Measurements from ENCODE around the gene UGT1A9.
"Not testable (repeated sequence)": the region's sequence is repeated elsewhere in the genome, so short reads cannot be mapped to it uniquely, and the experiment has no call there.

The UGT1A9 gene

DNA sequence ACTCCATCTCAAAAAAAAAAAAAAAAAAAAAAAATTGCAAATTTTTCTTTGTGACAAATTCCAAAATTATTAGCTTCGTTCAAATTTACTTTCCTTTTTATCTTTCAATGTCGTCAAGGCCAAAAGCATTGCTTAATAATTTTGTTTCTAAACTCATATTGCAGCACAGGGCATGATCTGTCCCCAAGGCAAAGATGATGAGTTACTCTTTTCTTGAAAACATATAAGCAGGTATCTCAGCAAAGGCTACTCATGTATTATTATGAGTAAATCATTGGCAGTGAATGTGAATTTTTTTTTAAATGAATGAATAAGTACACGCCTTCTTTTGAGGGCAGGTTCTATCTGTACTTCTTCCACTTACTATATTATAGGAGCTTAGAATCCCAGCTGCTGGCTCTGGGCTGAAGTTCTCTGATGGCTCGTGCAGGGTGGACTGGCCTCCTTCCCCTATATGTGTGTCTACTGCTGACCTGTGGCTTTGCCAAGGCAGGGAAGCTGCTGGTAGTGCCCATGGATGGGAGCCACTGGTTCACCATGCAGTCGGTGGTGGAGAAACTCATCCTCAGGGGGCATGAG lies 9.9 kb downstream of the UGT1A9 start, which contains the start of gene UGT1A7:
UGT1A7 (plus strand) TSS at position 381 of the 579 bp plus-strand sequence; CDS start at position 418, 37 bp downstream.
- no peak for DNase-seq

DNA sequence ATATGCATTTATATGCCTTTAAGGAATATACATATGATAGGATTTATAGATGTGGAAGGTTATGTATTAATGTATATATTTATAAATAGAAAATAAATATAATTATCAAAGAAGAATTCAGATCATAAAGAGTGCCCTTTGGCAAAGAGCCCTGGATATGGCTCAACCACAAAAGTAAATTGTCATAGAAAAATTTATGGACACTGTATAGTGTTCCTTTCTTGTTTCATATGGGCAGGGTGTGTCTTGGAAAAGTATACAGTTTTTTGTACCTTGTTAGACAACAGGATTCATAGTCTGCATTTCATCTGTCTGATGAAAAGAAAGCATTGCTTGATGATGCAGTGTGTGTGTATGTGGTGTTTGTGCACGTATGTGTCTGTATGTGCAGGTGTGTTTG lies 12.9 kb downstream of the UGT1A9 start:
- DNase-seq: no peak

DNA sequence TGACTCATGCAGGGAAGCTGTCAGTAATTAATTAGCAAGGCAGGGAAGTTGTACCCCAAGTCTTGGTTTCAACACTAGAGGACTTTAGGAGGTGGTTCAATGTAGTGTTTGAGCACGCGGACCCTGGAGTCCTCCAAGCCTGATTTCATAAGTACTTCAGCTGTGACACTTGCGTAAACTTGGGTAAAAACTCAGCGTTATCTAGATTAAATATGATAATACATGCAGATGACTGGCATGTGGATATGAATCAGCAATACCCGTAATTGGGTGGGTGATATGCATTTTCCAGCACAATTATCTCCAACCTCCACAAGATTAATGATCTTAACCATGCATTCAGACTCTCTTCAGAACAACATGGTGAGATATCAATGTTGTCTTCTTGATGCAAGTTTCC lies 15.2 kb downstream of the UGT1A9 start:
- no peak for DNase-seq

DNA sequence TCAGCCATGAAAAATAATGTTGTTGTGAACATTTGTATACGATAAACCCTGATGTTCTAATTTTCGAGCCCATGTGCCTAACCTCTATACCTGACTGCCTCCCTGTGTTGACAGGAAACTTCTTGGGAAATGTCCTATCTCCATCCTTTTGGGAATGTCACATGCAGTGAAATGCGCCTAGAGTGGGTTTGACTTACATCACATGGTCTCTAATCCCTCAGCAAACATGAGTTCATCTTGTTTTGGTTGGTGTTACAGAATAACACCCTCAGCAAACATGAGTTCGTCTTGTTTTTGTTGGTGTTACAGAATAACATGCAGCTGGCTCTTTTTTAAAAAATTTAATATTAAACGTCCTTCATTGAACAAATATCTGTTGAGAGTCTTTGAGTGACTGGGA lies 16.6 kb downstream of the UGT1A9 start:
- no peak for DNase-seq

DNA sequence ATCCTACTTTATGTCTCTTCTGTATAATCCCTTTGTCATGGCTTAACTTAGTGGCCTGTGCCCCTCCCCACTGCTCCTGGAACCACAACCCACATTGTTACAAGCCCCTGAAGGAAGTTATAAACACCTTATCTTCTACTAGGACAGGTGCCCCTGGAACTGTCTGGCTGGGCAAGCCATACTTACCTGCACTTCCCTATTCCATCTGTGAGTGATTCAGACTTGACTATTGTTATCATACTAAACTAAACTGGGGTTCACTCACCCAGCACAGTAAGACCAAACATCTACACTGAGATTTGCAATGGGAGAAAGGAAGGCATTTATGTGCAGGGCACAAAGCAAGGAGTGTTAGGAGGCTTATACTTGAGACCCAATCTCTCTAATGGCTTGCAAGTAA lies 17.3 kb downstream of the UGT1A9 start:
- DNase-seq: no peak

DNA sequence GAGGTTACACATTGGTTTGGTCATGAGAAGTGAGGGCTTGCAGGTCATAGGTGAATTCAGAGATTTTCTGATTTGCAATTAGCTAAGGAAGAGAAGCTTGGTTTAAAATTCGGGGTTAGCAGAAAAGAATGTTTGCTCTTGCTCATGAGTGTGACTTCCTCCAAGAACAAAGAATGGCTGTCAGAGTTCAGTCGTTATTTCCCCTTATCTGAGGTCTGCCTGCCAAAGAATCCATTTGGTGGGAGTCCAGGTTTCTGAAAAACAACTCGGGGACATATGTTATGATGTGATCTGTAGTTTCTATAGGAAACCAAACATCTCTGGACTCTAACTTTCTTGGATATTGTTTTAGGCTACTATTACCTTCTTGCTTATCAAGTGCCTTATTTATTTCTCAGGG lies 17.8 kb downstream of the UGT1A9 start:
- DNase-seq: no peak

DNA sequence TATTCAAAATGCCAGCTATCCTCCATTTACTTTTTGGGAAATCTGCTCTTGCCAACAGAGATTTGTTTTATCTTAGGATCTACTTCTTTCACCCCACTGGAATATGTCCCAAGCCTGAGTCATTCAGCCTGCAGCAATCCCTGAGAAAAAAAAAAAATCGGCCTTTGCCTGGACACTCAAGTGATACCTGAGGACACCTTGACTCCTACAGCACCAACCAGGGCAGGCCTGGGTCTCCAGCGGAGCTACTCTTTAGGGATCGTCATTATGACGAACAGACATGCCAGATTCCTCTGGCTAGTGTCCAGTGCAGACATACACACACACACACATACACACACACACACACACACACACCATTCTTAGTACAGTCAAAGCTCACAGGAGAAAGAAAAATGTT lies 18.7 kb downstream of the UGT1A9 start:
- DNase-seq: no peak

DNA sequence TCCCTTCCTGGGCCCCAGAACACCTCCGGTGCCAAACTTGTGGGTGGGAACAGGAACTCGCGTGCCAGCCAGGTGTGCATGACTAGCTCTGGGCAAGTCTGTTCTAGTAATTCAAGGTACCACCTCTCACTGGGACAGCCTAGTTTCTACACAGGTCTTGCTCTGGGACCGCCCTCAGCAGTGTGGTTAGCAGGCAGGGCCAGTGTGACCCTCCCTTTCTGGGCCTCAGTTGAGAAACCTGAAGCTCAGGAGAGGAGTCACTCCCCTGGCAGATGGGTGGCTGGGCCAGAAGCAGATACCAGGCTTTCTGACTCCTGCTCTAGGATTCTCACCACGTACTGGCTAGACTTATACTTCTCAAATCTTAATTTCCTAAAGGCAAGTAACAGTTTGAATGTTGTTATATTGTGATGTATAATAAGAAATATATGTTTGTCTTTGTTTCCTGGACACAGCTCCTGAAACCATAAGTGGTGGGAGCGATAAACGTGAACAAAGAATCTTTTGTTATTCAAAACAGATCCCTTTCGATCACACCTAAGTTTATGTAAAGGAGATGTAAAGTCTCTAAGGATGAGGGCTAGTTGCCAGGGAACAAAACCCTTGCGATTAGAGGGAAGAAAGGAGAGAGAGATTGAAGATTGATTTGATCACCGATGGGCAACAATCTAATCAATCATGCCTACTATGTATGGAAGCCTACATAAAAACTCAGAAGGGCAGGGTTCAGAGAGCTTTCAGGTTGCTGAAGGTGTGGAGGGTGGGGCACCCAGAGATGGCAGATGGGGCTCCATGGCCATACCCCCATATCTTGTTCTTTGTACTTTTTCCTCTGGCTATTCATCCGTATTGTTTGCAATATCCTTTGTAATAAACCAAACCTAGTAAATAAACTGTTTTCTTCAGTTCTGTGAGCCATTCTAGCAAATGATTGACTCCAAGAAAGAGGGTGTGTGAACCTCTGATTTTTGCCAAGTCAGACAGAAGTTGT lies 20.0 kb downstream of the UGT1A9 start:
- DNase-seq: no peak

DNA sequence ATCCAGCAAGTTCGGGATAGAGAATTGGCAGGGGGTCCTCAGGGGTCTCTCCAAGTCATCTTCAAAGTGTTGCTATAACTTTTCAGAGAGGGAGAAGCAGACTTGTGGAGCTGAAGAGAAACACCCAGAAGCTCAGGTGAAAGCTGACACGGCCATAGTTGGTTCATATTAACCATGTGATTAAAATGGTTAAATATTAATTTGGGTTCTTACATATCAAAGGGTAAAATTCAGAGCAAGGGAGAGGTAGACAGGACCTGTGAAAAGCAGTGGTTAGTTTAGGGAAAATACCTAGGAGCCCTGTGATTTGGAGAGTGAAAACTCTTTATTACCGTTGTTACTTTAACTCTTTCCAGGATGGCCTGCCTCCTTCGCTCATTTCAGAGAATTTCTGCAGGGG lies 20.9 kb downstream of the UGT1A9 start, which contains the start of gene UGT1A6:
UGT1A6 (plus strand) TSS at position 243 of the 400 bp plus-strand sequence; CDS start at position 358, 115 bp downstream.
- DNase-seq: no peak

DNA sequence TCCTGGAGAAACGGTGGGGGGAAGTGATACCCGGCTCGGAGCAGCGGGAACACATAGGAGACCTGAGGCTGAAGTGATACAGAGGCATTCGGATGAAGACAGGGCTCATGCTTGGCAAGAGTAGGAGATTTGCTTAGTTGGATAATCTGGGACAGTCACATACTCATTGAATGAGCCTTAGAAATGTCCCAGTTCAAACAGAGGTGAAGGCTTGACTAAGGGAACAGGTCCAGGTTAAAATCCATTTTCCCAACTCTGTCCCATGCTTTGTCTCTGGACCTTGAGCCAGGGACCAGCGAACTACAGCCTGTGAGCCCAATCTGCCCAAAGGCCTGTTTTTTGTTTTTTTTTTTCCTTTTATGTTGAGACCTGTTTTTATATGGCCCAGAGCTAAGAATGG lies 22.3 kb downstream of the UGT1A9 start:
- DNase-seq: no peak

DNA sequence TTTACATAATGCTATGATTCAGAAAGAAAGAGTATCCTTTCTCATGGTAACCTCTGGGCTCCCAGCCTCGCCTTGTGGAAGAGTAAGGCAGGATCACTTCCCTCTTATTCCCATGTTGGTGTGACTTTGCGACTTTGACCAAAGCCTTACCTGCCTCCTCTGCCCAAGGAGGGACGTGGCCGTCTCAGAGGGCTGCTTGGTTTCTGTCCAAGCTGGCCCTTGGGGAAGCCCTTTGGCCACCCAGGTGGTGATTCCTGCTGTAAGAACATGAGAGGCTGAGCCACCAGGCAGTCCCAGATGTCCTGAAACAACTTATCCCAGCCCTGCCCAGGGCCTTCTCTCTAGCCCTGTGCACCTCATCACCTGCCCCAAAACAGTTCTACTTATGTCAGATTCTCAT lies 27.0 kb downstream of the UGT1A9 start:
- no peak for DNase-seq

DNA sequence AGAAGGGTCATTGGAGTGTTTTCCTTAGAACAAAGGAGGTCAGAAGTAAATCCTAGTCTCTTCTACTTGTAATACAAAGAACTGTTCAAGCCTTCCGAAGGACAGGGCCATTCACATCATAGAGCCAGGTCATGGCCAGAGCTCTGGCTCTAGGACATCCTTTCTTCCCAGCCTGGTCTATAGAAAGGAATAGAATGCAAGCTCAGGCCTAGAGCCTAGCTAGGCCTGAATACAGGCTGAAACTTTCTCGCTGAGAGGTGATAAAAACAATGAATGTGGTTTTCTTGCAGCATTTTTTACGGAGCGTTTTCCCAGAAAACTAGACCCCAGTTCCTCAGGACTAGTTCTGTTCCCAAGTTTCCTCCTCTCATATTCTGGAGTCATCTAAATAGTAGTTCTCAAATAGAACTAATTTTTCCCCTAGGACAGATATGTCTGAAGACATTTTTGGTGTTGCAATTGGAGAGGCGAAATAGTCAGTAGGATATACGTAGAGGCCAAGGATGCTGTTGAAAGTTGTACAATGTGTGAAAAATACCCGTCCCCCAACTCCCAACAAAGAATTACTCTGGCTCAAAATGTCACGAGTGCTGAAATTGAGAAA lies 27.8 kb downstream of the UGT1A9 start:
- no peak for DNase-seq

DNA sequence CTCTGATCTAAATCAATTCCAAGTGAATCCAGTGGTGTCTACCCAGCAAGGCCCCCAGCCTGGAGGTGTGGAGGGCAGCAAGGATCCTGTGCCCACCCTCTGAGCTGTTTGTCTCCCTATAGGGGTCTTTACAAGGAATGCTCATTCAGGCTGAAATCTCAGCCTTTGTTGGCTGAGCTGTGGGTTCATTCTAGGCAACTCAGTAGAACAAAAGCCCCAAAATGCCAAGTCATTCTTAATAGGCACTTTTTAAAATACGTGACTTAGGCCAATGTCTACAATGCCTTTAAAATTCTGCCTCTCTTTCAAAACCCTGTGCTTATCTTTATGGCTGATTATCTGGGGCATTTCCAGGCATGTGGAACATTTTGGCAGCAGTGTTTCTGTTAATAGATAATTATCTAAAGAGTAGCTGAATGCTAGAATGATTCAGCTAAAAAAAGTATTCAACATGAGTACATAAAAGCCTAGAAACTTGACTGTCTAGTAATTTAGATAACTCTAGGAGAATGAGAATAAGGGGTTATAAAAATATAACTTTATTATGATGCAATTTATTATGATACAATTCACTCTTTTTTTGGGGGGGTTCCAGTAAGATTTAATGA lies 28.4 kb downstream of the UGT1A9 start:
- DNase-seq: no peak

DNA sequence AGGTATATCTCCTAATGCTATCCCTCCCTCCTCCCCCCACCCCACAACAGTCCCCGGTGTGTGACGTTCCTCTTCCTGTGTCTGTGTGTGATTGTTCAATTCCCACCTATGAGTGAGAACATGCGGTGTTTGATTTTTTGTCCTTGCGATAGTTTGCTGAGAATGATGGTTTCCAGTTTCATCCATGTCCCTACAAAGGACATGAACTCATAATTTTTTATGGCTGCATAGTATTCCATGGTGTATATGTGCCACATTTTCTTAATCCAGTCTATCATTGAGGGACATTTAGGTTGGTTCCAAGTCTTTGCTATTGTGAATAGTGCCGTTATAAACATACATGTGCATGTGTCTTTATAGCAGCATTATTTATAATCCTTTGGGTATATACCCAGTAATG lies 29.1 kb downstream of the UGT1A9 start:
- not testable (repeated sequence) for DNase-seq

DNA sequence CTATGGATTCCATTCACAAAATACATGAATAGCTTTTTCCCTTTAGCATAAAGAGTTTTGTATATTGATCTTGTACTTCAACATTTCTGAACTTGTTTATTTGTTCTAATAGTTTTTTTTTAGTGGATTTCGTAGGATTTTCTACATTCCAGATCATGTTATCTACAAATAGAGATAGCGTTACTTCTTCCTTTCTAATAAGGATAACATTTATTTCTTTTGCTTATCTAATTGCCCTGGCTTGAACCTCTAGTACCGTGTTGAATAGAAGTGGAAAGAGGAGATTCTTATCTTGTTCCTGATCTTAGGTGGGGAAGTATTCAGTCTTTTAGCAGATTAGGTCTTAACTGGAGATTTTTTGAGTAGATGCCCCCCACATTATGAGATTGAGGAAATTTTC lies 30.5 kb downstream of the UGT1A9 start:
- no peak for DNase-seq

DNA sequence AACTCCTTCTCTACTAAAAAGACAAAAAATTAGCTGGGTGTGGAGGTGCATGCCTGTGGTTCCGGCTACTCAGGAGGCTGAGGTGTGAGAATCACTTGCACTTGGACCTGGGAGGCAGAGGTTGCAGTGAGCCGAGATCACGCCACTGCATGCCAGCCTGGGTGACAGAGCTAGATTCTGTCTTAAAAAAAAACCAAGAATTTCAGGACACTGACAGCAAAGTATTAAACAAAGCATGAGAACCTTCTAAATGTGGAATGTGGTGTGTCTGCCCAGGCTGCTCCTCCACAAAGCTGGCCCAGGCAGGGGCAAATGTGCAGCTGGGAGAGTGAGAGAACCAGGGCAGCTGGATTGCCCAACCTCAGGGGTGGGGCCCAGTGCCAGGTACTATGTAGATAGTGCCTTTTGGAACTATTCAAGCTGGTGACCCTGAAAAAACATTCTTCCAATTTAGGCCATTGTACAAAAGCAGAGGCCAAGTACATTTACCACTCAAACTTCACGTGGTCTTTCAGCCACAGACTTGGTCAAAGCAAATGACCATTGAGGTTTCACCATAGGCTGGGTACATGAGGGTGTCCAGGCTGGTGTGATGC lies 34.3 kb downstream of the UGT1A9 start:
- no peak for DNase-seq

DNA sequence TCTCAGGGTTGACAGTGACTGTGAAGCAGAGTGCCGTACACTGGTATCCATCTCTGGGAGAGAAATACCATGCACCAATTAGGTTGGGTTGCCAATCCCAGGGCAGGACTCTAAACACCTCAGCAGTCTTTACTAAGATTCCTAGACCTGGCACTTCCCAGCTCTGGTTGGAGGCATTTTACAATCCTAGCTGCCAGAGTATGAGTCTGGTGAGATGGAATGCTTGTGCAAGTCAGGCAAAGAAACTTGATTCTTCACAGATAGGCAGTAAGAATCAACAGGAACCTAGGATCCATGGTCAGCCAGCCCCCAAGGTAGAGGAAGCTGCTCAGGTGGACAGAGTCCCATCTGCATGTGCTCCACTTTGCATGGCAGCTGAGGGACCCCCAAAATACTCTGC lies 35.0 kb downstream of the UGT1A9 start:
- DNase-seq: no peak

DNA sequence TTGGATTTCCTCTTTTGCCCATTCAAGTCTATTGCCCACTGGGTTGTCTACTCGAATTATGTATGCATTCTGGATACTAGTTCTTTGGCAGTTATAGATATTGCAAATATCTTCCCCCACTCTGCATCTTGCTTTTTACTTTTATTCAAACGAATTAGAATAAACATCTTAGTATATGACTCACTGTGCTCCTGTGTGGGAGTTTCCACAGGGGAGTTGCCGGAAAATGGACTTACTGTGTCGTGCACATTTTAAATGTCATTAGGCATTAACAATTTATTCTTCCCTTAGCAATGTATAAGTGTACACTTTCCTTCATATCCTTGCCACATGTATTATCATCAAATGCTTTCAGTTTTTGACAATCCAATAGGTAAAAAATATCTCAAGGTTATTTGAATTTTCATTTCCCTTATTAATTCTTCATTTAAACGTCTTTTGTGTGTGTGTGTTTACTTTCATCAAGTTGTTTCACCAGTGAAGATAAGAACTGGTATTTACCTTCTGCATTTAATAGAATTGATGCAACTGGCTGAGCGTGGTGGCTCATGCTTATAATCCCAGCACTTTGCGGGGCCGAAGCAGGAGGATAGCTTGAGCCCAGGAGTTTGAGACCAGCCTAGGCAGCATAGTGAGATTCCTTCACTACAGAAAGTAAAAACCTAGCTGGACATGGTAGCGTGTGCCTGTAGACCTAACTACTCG lies 36.4 kb downstream of the UGT1A9 start:
- no peak for DNase-seq

DNA sequence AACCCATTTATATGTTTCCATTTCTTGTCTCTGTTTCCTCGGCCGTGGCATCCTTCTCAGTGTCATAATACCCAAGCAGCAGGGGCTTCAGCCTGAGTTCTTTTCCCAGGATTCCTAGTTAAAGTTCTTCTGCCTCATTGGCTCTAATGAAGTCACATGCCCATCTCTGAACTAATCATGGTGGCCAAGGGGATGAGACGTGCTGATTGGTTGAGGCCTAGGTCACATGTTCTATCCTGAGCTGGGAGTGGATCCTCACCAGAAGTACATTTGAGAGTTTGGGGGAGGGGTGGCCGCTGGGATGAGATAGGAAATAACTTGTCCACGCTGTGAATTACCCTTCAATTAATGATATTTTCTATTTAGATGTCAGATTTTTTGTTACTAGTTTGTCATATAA lies 37.2 kb downstream of the UGT1A9 start:
- DNase-seq: no peak

DNA sequence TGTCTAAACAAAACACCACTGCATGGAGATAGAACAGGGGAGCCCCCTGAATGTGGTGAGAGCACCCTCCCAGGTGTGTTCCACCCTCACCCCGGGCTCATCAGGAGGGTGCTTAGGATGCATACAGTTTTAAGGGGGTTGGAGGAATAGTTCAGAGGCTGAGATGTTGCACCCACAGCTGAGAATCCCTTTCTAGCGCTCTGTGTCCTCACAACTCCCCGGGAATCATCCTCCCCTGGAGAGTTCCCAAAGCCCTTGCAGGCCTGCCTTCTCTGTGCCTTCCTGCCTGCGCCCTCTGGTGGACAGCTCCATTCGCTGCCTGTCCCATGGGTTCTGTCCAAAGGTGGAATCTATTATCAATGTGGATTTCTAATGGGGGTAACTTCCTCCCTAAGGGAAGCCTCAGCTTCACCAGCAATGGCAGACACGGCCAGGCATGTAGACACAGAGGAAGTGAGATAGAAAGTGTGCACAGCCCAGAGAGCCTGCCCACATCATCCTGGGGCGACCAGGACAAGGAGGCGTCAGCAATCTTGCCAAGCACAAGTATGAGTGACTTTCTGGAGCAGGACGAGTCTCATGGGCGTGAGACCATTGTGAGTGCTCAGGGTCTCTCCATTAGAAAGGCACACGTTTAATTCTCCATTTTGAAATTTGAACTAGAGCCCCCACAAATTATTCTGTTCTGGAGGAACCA lies 39.8 kb downstream of the UGT1A9 start:
- peak; percentile 52 for DNase-seq

DNA sequence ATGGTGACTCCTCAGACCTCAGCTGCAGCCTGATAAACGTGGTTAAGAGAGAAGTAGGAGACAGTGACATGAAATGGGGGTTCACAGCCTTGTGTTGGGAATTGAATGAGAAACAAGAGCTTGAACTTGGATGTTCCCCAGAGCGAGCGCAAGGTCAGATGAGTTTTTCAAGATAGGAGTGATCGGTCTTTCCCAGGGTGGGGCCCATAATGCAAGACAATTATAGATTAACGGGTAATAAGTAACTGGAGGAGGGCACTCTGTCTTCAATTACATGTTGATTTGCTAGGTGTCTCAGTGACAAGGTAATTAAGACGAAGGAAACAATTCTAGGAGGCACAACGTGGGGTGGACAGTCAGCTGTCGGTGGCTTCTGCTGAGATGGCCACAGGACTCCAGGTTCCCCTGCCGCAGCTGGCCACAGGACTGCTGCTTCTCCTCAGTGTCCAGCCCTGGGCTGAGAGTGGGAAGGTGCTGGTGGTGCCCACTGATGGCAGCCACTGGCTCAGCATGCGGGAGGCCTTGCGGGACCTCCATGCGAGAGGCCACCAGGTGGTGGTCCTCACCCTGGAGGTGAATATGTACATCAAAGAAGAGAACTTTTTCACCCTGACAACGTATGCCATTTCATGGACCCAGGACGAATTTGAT lies 41.0 kb downstream of the UGT1A9 start, which contains the start of gene UGT1A5:
UGT1A5 (plus strand) TSS at position 297 of the 651 bp plus-strand sequence; CDS start at position 382, 85 bp downstream.
- no peak for DNase-seq

All from T1000 (cell line).